ENCODE results near the gene GBE1. TPM values are rescaled to one million over a fixed set of nuclear protein-coding genes. Genes with fewer than 3 reads are reported as not detected.

GBE1 gene
- polyA plus RNA-seq, 1 of the 3 experiments (the other 2 are of a cell fraction), result 14.2 TPM

DNA sequence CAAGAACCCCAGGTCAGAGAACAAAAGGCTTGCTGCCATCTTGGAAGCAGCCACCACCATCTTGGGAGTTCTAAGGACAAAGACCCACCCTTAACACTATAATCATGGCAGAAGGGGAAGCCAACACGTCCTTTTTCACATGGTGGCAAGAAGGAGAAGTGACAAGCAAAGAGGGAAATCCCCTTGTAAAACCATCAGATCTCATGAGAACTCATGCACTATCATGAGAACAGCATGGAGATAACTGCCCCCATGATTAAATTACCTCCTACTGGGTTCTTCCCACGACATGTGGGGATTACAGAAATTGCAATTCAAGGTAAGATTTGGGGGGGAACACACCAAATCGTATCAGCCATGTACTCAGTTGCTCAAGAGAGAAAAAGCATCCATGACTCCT is 21.1 kb upstream of the GBE1 start:
- no peak overlapping the region for H2AFZ ChIP-seq (ENCODE audit: low read depth)
- H3K9ac ChIP-seq, result no peak overlapping the region
- H3K27ac ChIP-seq (ENCODE audit: low read depth in 2 of 2, low read length in 1 of 2), result no peak overlapping the region
- no peaks in the 10 kb centered on the region for H4K20me1 ChIP-seq (ENCODE audit: insufficient read depth)
- H3K9me2 ChIP-seq, result no peaks in the 10 kb centered on the region
- H3K9me3 ChIP-seq, result no peaks in the 10 kb centered on the region
- no peak for DNase-seq
- H3K27me3 ChIP-seq (ENCODE audit: insufficient read depth), result no peaks in the 10 kb centered on the region
- WGBS (ENCODE audit: low lambda C conversion rate), result 5% methylated on average over 3 of the region's 3 CpGs
- H3K4me3 ChIP-seq (ENCODE audit: low read depth in 2 of 2, low read length in 1 of 2), result no peak overlapping the region
- no peak for TF ChIP-seq GATA2 (CRISPR knock-in tag; IDR thresholded peaks at IDR 0.05)
- no peak for TF ChIP-seq CHD2 (IDR thresholded peaks at IDR 0.05; ENCODE audit: low read length, partially characterized antibody)
- TF ChIP-seq MEF2A (IDR thresholded peaks at IDR 0.05; ENCODE audit: borderline replicate concordance, low read depth), result no peak
- no peak for TF ChIP-seq SIN3A (IDR thresholded peaks at IDR 0.05; ENCODE audit: borderline replicate concordance, low read depth, low read length)
- TF ChIP-seq GABPA (IDR thresholded peaks at IDR 0.05; ENCODE audit: low read depth), result no peak
- TF ChIP-seq TCF12 (IDR thresholded peaks at IDR 0.05), result no peak
- TF ChIP-seq NFIC (IDR thresholded peaks at IDR 0.05; ENCODE audit: borderline replicate concordance), result no peak
- TF ChIP-seq, protein P1, sequence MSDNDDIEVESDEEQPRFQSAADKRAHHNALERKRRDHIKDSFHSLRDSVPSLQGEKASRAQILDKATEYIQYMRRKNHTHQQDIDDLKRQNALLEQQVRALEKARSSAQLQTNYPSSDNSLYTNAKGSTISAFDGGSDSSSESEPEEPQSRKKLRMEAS (IDR thresholded peaks at IDR 0.05; ENCODE audit: low read depth), result no peak
- TF ChIP-seq RCOR1 (IDR thresholded peaks at IDR 0.05; ENCODE audit: low read length), result no peak
- no peak for TF ChIP-seq TAF1 (IDR thresholded peaks at IDR 0.05; ENCODE audit: borderline replicate concordance, low read depth, low read length)
- no peak for TF ChIP-seq RXRA (IDR thresholded peaks at IDR 0.05; ENCODE audit: borderline replicate concordance, low read depth)
- no peak for TF ChIP-seq YY1 (IDR thresholded peaks at IDR 0.05; ENCODE audit: low read depth)
- no peak for TF ChIP-seq SMC3 (IDR thresholded peaks at IDR 0.05; ENCODE audit: low read depth, low read length)
- TF ChIP-seq JUND (IDR thresholded peaks at IDR 0.05), result no peak
- CTCF ChIA-PET, result no interaction called here
- no peaks in the 10 kb centered on the region for H3K79me2 ChIP-seq (ENCODE audit: insufficient read depth)
- POLR2A ChIA-PET, result no interaction called here
- H3K36me3 ChIP-seq (replicated peaks in 1 of 2; ENCODE audit: control insufficient read depth in 1 of 2, insufficient read depth in 2 of 2, low read length in 1 of 2), result no peaks in the 10 kb centered on the region
- no peak overlapping the region for H3K4me2 ChIP-seq
- H3K4me1 ChIP-seq (ENCODE audit: control insufficient read depth in 1 of 2, insufficient read depth in 2 of 2, low read depth in 1 of 2, low read length in 1 of 2), result no peaks in the 10 kb centered on the region
- H3F3A ChIP-seq (replicated peaks; ENCODE audit: insufficient read depth), result no peaks in the 10 kb centered on the region

DNA sequence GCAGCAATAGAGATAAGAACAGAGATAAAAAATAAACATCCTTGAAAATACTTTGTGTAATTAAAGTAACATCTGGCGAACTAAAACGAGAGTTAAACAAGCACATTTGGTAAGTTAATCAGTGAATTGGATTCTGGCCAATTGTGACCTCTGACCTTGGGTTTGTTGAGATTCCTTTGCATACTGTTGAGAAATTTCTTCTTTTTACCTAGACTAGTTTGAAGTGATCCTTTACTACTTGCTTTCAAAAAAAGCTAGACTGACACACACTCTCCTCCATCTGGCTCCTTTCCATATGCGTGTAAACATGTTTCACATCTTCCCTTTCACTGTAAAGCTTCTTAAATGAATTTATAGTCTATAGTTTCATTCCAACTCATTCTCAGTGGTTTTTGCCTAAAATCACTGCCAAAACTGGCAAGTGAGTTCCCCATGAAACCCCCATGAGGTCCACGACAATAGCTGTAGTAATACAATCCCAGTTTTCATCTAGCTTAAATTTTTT is 17.3 kb upstream of the GBE1 start:
- Histone ChIP-seq H3K9ac (no peak overlapping the region), H3K4me1 (ENCODE audit: control insufficient read depth in 1 of 2, insufficient read depth in 2 of 2, low read depth in 1 of 2, low read length in 1 of 2) (no peaks in the 10 kb centered on the region), H3F3A (replicated peaks; ENCODE audit: insufficient read depth) (no peaks in the 10 kb centered on the region), H4K20me1 (ENCODE audit: insufficient read depth) (no peaks in the 10 kb centered on the region), H3K79me2 (ENCODE audit: insufficient read depth) (no peaks in the 10 kb centered on the region), H3K9me3 (no peaks in the 10 kb centered on the region), H3K36me3 (replicated peaks in 1 of 2; ENCODE audit: control insufficient read depth in 1 of 2, insufficient read depth in 2 of 2, low read length in 1 of 2) (no peaks in the 10 kb centered on the region), H3K27me3 (ENCODE audit: insufficient read depth) (no peaks in the 10 kb centered on the region), H3K27ac (ENCODE audit: low read depth in 2 of 2, low read length in 1 of 2) (no peak overlapping the region), H3K4me3 (ENCODE audit: low read depth in 2 of 2, low read length in 1 of 2) (no peak overlapping the region), H3K4me2 (no peak overlapping the region), H3K9me2 (no peaks in the 10 kb centered on the region), H2AFZ (ENCODE audit: low read depth) (no peak overlapping the region)
- WGBS (ENCODE audit: low lambda C conversion rate), result 65% methylated on average over 4 of the region's 4 CpGs
- POLR2A ChIA-PET, result no interaction called here
- CTCF ChIA-PET, result no interaction called here
- DNase-seq, result no peak
- TF ChIP-seq, protein P2, sequence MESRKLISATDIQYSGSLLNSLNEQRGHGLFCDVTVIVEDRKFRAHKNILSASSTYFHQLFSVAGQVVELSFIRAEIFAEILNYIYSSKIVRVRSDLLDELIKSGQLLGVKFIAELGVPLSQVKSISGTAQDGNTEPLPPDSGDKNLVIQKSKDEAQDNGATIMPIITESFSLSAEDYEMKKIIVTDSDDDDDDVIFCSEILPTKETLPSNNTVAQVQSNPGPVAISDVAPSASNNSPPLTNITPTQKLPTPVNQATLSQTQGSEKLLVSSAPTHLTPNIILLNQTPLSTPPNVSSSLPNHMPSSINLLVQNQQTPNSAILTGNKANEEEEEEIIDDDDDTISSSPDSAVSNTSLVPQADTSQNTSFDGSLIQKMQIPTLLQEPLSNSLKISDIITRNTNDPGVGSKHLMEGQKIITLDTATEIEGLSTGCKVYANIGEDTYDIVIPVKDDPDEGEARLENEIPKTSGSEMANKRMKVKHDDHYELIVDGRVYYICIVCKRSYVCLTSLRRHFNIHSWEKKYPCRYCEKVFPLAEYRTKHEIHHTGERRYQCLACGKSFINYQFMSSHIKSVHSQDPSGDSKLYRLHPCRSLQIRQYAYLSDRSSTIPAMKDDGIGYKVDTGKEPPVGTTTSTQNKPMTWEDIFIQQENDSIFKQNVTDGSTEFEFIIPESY (IDR thresholded peaks at IDR 0.05; ENCODE audit: borderline replicate concordance, low read depth), result no peak
- TF ChIP-seq MEF2A (IDR thresholded peaks at IDR 0.05; ENCODE audit: borderline replicate concordance, low read depth) (no peak), CHD2 (IDR thresholded peaks at IDR 0.05; ENCODE audit: low read length, partially characterized antibody) (no peak), RFX5 (IDR thresholded peaks at IDR 0.05; ENCODE audit: low read length) (no peak), FOXJ3 (CRISPR knock-in tag; IDR thresholded peaks at IDR 0.05) (no peak), NRF1 (IDR thresholded peaks at IDR 0.05; ENCODE audit: low read depth, low read length) (no peak)
